Transverse colon (tissue), 4 donors: ENCODE data around the gene LRP1B.

Experiments
- EP300 ChIP-seq: sonication (generic); formaldehyde crosslinking; IDR thresholded peaks from one replicate; pipeline ENCODE4 v1.6.1; 2017; ENCODE audit warnings: antibody characterized with exemption, low read depth
- POLR2A ChIP-seq: fragments of 450-650 bp; IDR thresholded peaks from one replicate; pipeline ENCODE4 v1.6.1; 2016; ENCODE audit warnings: antibody characterized with exemption, mild to moderate bottlenecking, moderate library complexity
- POLR2AphosphoS5 ChIP-seq, 3 donors: sonication (generic); formaldehyde crosslinking; IDR thresholded peaks; one replicate each; pipeline ENCODE4 v1.6.1; 2016; ENCODE audit warnings: antibody characterized with exemption in 3 of 3
- TF ChIP-seq, protein P1 (sequence below), 5 experiments: fragments of 200-600 bp in 3 of 5; fragments of 450-650 bp in 2 of 5; sonication (generic) in 3 of 5; IDR thresholded peaks; 1 replicate in 2 of 5; 2 replicates in 3 of 5; pipeline ENCODE4 v1.5.1; 2016 to 2017; ENCODE audit warnings: antibody characterized with exemption in 5 of 5, inconsistent platforms in 3 of 5, mild to moderate bottlenecking in 2 of 5, moderate library complexity in 1 of 5

DNA sequence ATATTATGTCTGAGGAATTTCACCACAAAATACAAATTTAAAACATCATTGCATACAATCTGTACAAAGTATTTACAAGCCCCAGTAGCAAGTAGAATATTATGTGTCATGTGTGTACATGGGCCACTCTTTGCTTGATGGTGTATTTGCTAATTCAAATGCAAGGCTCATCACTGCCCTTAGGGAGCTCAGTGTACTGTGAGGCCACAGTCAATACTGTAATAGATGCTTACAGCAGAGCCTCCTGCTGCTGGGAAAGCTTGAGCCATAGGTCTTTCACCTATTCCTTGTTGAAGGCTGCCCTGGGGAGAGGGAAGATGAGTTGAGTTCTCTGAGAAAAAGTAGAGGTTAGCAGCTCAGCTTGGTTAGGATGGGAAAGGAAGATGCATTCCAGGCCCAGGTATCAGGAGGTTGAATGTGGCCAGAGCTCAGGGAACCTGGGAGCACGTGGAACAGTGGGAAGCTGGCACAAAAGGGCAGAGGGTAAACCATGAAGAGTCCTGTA is 189.6 kb downstream of the LRP1B start:
- TF ChIP-seq POLR2AphosphoS5 (IDR thresholded peaks at IDR 0.05): no peak
- TF ChIP-seq, protein P1, sequence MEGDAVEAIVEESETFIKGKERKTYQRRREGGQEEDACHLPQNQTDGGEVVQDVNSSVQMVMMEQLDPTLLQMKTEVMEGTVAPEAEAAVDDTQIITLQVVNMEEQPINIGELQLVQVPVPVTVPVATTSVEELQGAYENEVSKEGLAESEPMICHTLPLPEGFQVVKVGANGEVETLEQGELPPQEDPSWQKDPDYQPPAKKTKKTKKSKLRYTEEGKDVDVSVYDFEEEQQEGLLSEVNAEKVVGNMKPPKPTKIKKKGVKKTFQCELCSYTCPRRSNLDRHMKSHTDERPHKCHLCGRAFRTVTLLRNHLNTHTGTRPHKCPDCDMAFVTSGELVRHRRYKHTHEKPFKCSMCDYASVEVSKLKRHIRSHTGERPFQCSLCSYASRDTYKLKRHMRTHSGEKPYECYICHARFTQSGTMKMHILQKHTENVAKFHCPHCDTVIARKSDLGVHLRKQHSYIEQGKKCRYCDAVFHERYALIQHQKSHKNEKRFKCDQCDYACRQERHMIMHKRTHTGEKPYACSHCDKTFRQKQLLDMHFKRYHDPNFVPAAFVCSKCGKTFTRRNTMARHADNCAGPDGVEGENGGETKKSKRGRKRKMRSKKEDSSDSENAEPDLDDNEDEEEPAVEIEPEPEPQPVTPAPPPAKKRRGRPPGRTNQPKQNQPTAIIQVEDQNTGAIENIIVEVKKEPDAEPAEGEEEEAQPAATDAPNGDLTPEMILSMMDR (IDR thresholded peaks at IDR 0.05): no peak
- no peak for TF ChIP-seq POLR2A
- TF ChIP-seq EP300: no peak
